DND-41 (cell line): Measurements from ENCODE around the gene PADI3.

Experiments used
- CTCF ChIP-seq: IDR thresholded peaks from 2 replicates; pipeline ENCODE4 v1.5.1; 2012; ENCODE audit warnings: borderline replicate concordance, low read length, moderate library complexity, mild to moderate bottlenecking; ENCODE audit not compliant: poor library complexity, severe bottlenecking; ENCODE audit errors: extremely low read depth
- EZH2 ChIP-seq: IDR thresholded peaks from 3 replicates; pipeline ENCODE4 v1.6.1; 2012; ENCODE audit warnings: borderline replicate concordance, low read depth, mild to moderate bottlenecking, moderate library complexity, low read length, inconsistent platforms; ENCODE audit not compliant: severe bottlenecking

DNA sequence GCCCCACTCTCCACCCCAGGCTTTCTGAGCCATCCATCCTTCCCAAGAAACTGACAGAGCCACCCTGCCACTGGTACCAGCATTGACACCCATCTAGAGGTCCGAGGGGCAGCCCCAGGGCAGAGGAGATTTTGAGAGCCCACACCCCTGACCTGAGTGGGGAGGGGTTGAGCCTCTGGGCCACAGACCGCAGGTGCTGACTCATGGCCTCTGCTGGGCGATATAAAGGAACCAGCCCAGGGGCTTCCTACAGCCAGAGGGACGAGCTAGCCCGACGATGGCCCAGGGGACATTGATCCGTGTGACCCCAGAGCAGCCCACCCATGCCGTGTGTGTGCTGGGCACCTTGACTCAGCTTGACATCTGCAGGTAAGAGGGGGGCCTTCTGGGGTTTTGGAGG, 59.0 kb downstream of the PADI3 start, which contains the start of gene PADI4:
- TF ChIP-seq CTCF (no peak), EZH2 (no peak)
